DLD1 (cell line): Measurements from ENCODE around the gene EPHB2.

Source experiments
- in situ Hi-C: cut with HindIII; loops from 2 replicates; pipeline ENCODE4 v1.10.0; 2017; ENCODE audit warnings: low sequenced_read_pairs

The EPHB2 gene

DNA sequence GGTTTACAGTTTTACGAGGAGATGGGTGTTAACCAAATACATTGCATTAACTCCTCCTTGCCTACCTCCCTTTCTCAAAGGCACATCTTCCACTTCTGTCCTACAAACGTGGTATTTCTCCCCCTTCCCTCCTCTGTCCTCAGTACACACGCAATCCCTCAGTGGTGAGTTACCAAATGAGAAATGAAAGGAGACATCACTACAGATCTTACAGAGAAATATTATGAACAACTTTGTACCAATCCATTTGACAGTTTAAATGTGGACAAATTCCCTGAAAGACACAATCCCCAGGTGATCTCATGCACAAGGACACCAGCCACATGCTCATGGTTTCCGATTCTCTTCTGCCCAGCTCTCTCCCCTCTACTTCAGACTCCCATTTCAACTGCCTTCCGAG, 255.7 kb downstream of the EPHB2 start:
- in situ Hi-C loops, result no loop called here

DNA sequence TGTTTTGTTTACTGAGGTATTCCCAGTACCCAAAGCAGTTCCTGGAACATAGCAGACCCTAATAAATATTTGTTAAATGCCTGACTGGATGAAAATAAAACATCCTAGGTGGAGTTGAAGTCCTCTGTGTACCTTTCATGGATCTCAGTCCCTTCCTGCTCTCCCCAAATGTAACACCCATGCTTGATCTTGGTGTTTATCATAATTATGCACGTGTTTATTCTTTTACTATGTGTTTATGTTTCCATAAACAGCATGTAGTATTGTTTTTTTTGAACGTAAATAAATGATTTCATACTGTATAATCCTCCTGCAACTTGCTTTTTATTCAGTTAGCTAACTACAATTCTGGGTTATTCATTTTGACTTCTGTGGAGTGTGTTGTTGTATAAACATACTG, 257.2 kb downstream of the EPHB2 start:
- in situ Hi-C loops, result no loop called here

DNA sequence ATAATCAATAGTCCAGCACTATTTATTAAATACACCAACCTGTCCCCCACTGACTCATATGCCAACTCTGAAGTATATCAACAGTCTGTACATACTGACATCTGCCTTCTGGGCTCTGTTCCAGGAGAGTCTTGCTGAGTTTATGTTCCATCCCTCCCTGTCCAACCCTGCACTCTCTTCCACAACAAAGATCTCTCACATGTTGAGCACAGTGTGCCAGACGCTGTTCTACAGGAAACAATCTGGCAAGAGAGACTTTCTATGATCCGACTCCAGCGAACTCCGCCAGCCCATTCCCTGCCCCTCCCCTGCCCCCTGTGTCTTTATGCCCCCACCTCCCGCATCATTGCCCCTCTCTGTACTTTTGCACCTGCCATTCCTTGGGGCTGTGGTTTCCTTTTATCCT, 258.7 kb downstream of the EPHB2 start:
- in situ Hi-C loops, result no loop called here

- in situ Hi-C loops, result no loop called here
Observed at GRCh38 chr1:22970096-22970495, 259.5 kb downstream of the EPHB2 start.
